ENCODE measurements around the gene VMP1.

DNA sequence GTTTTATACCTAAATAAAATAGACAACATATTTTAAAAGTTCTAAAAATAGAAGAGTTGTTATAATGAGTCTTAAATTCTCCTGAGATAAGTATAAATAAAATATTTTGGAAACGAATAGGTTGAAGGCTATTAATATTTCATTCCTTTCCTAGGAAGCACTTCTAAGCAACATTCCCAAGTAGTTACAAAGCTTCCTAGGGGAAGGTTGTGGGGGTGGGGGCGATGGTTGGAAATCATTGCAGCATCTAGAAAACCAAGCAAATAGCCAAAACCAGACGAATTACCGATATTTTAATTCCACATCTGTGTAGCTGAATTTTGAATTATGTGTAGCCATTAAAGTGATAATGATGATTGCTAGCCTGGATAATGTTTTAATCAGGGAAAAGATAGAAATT lies 27.1 kb upstream of the VMP1 start:
- TF ChIP-seq TAF1 (IDR thresholded peaks at IDR 0.05; ENCODE audit: low read depth) (no peak), YY1 (IDR thresholded peaks at IDR 0.05; ENCODE audit: low read depth) (no peak), EP300 (IDR thresholded peaks at IDR 0.05; ENCODE audit: borderline replicate concordance) (no peak), CREB1 (IDR thresholded peaks at IDR 0.05; ENCODE audit: low read depth) (no peak), RAD21 (IDR thresholded peaks at IDR 0.05; ENCODE audit: low read depth) (no peak)
- TF ChIP-seq, protein P1, sequence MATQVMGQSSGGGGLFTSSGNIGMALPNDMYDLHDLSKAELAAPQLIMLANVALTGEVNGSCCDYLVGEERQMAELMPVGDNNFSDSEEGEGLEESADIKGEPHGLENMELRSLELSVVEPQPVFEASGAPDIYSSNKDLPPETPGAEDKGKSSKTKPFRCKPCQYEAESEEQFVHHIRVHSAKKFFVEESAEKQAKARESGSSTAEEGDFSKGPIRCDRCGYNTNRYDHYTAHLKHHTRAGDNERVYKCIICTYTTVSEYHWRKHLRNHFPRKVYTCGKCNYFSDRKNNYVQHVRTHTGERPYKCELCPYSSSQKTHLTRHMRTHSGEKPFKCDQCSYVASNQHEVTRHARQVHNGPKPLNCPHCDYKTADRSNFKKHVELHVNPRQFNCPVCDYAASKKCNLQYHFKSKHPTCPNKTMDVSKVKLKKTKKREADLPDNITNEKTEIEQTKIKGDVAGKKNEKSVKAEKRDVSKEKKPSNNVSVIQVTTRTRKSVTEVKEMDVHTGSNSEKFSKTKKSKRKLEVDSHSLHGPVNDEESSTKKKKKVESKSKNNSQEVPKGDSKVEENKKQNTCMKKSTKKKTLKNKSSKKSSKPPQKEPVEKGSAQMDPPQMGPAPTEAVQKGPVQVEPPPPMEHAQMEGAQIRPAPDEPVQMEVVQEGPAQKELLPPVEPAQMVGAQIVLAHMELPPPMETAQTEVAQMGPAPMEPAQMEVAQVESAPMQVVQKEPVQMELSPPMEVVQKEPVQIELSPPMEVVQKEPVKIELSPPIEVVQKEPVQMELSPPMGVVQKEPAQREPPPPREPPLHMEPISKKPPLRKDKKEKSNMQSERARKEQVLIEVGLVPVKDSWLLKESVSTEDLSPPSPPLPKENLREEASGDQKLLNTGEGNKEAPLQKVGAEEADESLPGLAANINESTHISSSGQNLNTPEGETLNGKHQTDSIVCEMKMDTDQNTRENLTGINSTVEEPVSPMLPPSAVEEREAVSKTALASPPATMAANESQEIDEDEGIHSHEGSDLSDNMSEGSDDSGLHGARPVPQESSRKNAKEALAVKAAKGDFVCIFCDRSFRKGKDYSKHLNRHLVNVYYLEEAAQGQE (IDR thresholded peaks at IDR 0.05; ENCODE audit: low read depth) = no peak
- TF ChIP-seq, protein P2, sequence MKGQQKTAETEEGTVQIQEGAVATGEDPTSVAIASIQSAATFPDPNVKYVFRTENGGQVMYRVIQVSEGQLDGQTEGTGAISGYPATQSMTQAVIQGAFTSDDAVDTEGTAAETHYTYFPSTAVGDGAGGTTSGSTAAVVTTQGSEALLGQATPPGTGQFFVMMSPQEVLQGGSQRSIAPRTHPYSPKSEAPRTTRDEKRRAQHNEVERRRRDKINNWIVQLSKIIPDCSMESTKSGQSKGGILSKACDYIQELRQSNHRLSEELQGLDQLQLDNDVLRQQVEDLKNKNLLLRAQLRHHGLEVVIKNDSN (IDR thresholded peaks at IDR 0.05) = no peak
